Activated T-cell treated with anti-CD3 and anti-CD28 coated beads, Interleukin-2, amount 50 U/mL, for 24 hours (primary cell): Measurements from ENCODE around the gene MAPKAPK3.
A peak's percentile ranks its signal among the peaks of the same experiment; 100 is the strongest.
"Not testable (repeated sequence)": the region's sequence is repeated elsewhere in the genome, so short reads cannot be mapped to it uniquely, and the experiment has no call there.

ENCODE experiments used
- DNase-seq: peaks from one replicate; pipeline ENCODE4 v3.0.0-alpha.2; 2020
- H3K27ac Mint-ChIP-seq: 2 replicates; pipeline ENCODE4 v1.8.0; 2020; ENCODE audit warnings: mild to moderate bottlenecking, mixed read lengths
- H3K27me3 Mint-ChIP-seq: 2 replicates; pipeline ENCODE4 v1.8.0; 2020; ENCODE audit warnings: mixed read lengths
- H3K36me3 Mint-ChIP-seq: 2 replicates; pipeline ENCODE4 v1.8.0; 2020; ENCODE audit warnings: low read depth, mixed read lengths
- H3K4me1 Mint-ChIP-seq: 2 replicates; pipeline ENCODE4 v1.8.0; 2020; ENCODE audit warnings: low read depth, mixed read lengths
- H3K4me3 Mint-ChIP-seq: 2 replicates; pipeline ENCODE4 v1.8.0; 2020; ENCODE audit warnings: mild to moderate bottlenecking, moderate library complexity, mixed read lengths
- H3K9me3 Mint-ChIP-seq: 2 replicates; pipeline ENCODE4 v1.8.0; 2020; ENCODE audit warnings: mixed read lengths

Gene MAPKAPK3

DNA sequence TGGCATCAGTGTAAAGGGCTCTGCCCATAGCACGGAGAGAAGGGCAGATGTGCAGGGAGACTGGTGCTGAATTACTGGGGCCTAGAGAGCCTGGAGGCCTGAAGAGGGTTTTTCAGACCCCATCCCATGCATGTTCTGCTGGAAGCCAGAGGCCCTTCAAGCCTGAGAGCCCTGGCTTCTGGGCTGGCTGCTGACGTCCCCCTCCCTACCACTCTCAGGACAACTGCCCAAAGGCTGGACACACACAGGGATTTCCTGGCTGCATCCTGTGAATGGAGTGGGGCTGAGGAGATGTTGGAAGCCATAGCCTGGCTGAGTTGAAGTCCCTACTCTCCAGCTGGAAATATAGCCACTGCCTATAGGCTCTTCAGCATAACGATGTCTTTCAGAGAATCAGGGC, 40.9 kb downstream of the MAPKAPK3 start:
- Mint-ChIP-seq H3K36me3 (no peaks in the 10 kb centered on the region), H3K27ac (peak overlapping the region; percentile 34), H3K27me3 (no peaks in the 10 kb centered on the region), H3K9me3 (no peaks in the 10 kb centered on the region), H3K4me3 (no peak overlapping the region), H3K4me1 (peaks cover 21% of the 10 kb centered on the region)
- peak; percentile 23 for DNase-seq

- H3K9me3 Mint-ChIP-seq, result no peaks in the 10 kb centered on the region
- H3K4me3 Mint-ChIP-seq, result no peak overlapping the region
- H3K36me3 Mint-ChIP-seq, result no peaks in the 10 kb centered on the region
- H3K27ac Mint-ChIP-seq, result no peak overlapping the region
- peaks cover 21% of the 10 kb centered on the region for H3K4me1 Mint-ChIP-seq
- DNase-seq, result peak; percentile 17
- H3K27me3 Mint-ChIP-seq, result no peaks in the 10 kb centered on the region
These were observed 41.5 kb downstream of the MAPKAPK3 start for GRCh38 chr3:50658416-50658815.

- Mint-ChIP-seq H3K9me3 (no peaks in the 10 kb centered on the region), H3K36me3 (no peaks in the 10 kb centered on the region), H3K4me3 (no peak overlapping the region), H3K27ac (no peak overlapping the region), H3K27me3 (no peaks in the 10 kb centered on the region), H3K4me1 (peaks cover 18% of the 10 kb centered on the region)
- DNase-seq, result peak; percentile 11
These were observed 41.9 kb downstream of the MAPKAPK3 start for GRCh38 chr3:50658831-50659230.

GRCh38 chr3:50660386-50660785, 43.4 kb downstream of the MAPKAPK3 start:
- peaks cover 9% of the 10 kb centered on the region for H3K4me1 Mint-ChIP-seq
- H3K27ac Mint-ChIP-seq, result no peak overlapping the region

GRCh38 chr3:50661321-50661837, 44.4 kb downstream of the MAPKAPK3 start:
- H3K4me3 Mint-ChIP-seq, result no peak overlapping the region

More at GRCh38 chr3:50660386-50660785, 43.4 kb downstream of the MAPKAPK3 start:
- DNase-seq, result peak; percentile 22
- H3K9me3 Mint-ChIP-seq, result no peaks in the 10 kb centered on the region
- H3K27me3 Mint-ChIP-seq, result no peaks in the 10 kb centered on the region
- H3K4me3 Mint-ChIP-seq, result no peak overlapping the region
- no peaks in the 10 kb centered on the region for H3K36me3 Mint-ChIP-seq

GRCh38 chr3:50662408-50662807, 45.5 kb downstream of the MAPKAPK3 start:
- peak; percentile 24 for DNase-seq
- no peaks in the 10 kb centered on the region for H3K27me3 Mint-ChIP-seq
- H3K4me3 Mint-ChIP-seq, result no peak overlapping the region
- no peaks in the 10 kb centered on the region for H3K36me3 Mint-ChIP-seq
- no peaks in the 10 kb centered on the region for H3K9me3 Mint-ChIP-seq
- peaks cover 22% of the 10 kb centered on the region for H3K4me1 Mint-ChIP-seq
- no peak overlapping the region for H3K27ac Mint-ChIP-seq

More at GRCh38 chr3:50661321-50661837, 44.4 kb downstream of the MAPKAPK3 start:
- H3K27me3 Mint-ChIP-seq, result no peaks in the 10 kb centered on the region
- no peaks in the 10 kb centered on the region for H3K36me3 Mint-ChIP-seq
- H3K4me1 Mint-ChIP-seq, result peaks cover 11% of the 10 kb centered on the region
- no peak overlapping the region for H3K27ac Mint-ChIP-seq
- H3K9me3 Mint-ChIP-seq, result no peaks in the 10 kb centered on the region
- peak; percentile 19 for DNase-seq

GRCh38 chr3:50665081-50665840, 48.3 kb downstream of the MAPKAPK3 start:
- no peak for DNase-seq
- Mint-ChIP-seq H3K27me3 (no peaks in the 10 kb centered on the region), H3K4me3 (no peak overlapping the region), H3K36me3 (no peaks in the 10 kb centered on the region), H3K27ac (peak overlapping the region; percentile 42), H3K4me1 (peaks cover 22% of the 10 kb centered on the region), H3K9me3 (no peaks in the 10 kb centered on the region)

GRCh38 chr3:50665841-50666115, 48.8 kb downstream of the MAPKAPK3 start:
- peaks cover 22% of the 10 kb centered on the region for H3K4me1 Mint-ChIP-seq
- not testable (repeated sequence) for H3K4me3 Mint-ChIP-seq, H3K9me3 Mint-ChIP-seq, H3K27me3 Mint-ChIP-seq, H3K36me3 Mint-ChIP-seq, DNase-seq
- H3K27ac Mint-ChIP-seq, result peak overlapping the region; percentile 32

GRCh38 chr3:50666837-50667236, 49.9 kb downstream of the MAPKAPK3 start:
- Mint-ChIP-seq H3K9me3 (no peaks in the 10 kb centered on the region), H3K36me3 (no peaks in the 10 kb centered on the region), H3K4me1 (peaks cover 22% of the 10 kb centered on the region), H3K27me3 (no peaks in the 10 kb centered on the region), H3K27ac (no peak overlapping the region), H3K4me3 (no peak overlapping the region)
- DNase-seq, result no peak

- Mint-ChIP-seq H3K36me3 (no peaks in the 10 kb centered on the region), H3K9me3 (no peaks in the 10 kb centered on the region), H3K27ac (no peak overlapping the region), H3K4me3 (no peak overlapping the region), H3K27me3 (peaks cover 27% of the 10 kb centered on the region), H3K4me1 (peaks cover 22% of the 10 kb centered on the region)
- DNase-seq, result no peak
These were observed 54.4 kb downstream of the MAPKAPK3 start for GRCh38 chr3:50671331-50671730.

DNA sequence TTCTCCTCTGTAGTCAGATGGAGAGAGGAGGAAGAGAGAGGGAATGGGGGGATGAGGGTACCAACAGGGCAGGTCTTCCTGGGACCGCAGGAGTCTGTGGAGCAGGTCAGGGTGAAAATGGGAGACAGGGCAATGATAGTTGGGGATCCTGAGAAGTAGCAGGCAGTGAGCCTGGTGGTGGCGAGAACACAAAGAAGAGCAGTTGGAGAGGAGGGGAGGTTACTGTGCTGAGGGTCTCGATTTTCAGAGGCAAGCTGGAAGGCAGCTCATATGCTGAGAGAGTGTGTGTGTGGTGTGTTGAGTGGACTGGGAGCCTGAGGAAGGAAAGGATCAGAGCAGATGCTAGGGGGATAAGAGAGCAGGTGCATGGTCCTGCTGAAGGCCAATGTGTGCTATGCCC, 55.7 kb downstream of the MAPKAPK3 start:
- H3K36me3 Mint-ChIP-seq, result no peaks in the 10 kb centered on the region
- DNase-seq, result no peak
- H3K9me3 Mint-ChIP-seq, result no peaks in the 10 kb centered on the region
- no peak overlapping the region for H3K27ac Mint-ChIP-seq
- peaks cover 34% of the 10 kb centered on the region for H3K27me3 Mint-ChIP-seq
- peaks cover 15% of the 10 kb centered on the region for H3K4me1 Mint-ChIP-seq
- no peak overlapping the region for H3K4me3 Mint-ChIP-seq

DNA sequence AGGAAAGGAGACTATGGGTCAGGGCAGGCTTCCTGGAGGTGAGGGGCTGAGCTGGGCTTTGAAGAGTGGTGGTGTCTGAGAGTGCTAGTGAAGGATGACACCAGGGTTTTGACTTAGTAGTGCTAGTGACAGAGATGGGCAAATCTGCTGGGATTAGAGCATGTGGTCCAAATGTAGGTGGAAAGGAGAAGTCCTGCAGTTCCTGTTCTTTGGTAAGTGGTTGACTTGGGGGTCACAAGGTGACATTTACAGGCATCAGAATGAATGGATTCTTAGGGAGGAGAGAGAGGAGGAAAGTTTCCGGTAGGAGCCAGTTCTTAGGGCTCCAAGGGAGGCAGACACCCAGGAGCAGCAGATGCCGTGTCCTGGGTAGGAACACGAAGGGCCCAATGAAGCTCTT, 57.0 kb downstream of the MAPKAPK3 start:
- DNase-seq, result no peak
- H3K4me3 Mint-ChIP-seq, result peak overlapping the region; percentile 54
- H3K4me1 Mint-ChIP-seq, result peaks cover 15% of the 10 kb centered on the region
- no peaks in the 10 kb centered on the region for H3K9me3 Mint-ChIP-seq
- H3K36me3 Mint-ChIP-seq, result no peaks in the 10 kb centered on the region
- H3K27ac Mint-ChIP-seq, result peak overlapping the region; percentile 18
- peaks cover 43% of the 10 kb centered on the region for H3K27me3 Mint-ChIP-seq

- DNase-seq, result peak; percentile 79
These were observed 57.6 kb downstream of the MAPKAPK3 start, which contains the start of gene DOCK3 for GRCh38 chr3:50674349-50675178. Gene DOCK3, plus strand, starts transcription at chr3:50674927. Its CDS starts 337 bp downstream, at chr3:50675264.

GRCh38 chr3:50675179-50676030, 58.5 kb downstream of the MAPKAPK3 start:
- H3K4me3 Mint-ChIP-seq, result peak overlapping the region; percentile 76
- no peaks in the 10 kb centered on the region for H3K9me3 Mint-ChIP-seq
- H3K4me1 Mint-ChIP-seq, result peaks cover 15% of the 10 kb centered on the region
- DNase-seq, result peak; percentile 78
- peak overlapping the region; percentile 33 for H3K27ac Mint-ChIP-seq
- no peaks in the 10 kb centered on the region for H3K36me3 Mint-ChIP-seq
- peaks cover 49% of the 10 kb centered on the region for H3K27me3 Mint-ChIP-seq

More at GRCh38 chr3:50674349-50675178, 57.6 kb downstream of the MAPKAPK3 start, which contains the start of gene DOCK3:
- H3K4me1 Mint-ChIP-seq, result peaks cover 15% of the 10 kb centered on the region
- no peaks in the 10 kb centered on the region for H3K9me3 Mint-ChIP-seq
- peak within 1 kb of the TSS; percentile 76 for H3K4me3 Mint-ChIP-seq
- H3K27me3 Mint-ChIP-seq, result peaks cover 46% of the 10 kb centered on the region
- peak within 1 kb of the TSS; percentile 33 for H3K27ac Mint-ChIP-seq
- no peaks in the 10 kb centered on the region for H3K36me3 Mint-ChIP-seq
